HG02938 (cell line): ENCODE results near the gene NETO1.

Experiments
- ATAC-seq: cut with Tn5 transposase; IDR thresholded peaks from one replicate; pipeline ENCODE4 v1.9.1; 2021; ENCODE audit warnings: mild to moderate bottlenecking, moderate library complexity; ENCODE audit not compliant: unreplicated experiment

Gene NETO1

GRCh38 chr18:72867746-72868584, at the start of gene NETO1:
TSS of gene NETO1 (minus strand) at chr18:72867987. CDS start at chr18:72867291, 696 bp downstream.
- no peak for ATAC-seq

GRCh38 chr18:72910045-72910444, 42.3 kb upstream of the NETO1 start:
- no peak for ATAC-seq

- ATAC-seq = no peak
Observed at GRCh38 chr18:72908181-72908580, 40.4 kb upstream of the NETO1 start.

- no peak for ATAC-seq
Observed at GRCh38 chr18:72903033-72903432, 35.2 kb upstream of the NETO1 start.

GRCh38 chr18:72899338-72899737, 31.6 kb upstream of the NETO1 start:
- no peak for ATAC-seq

GRCh38 chr18:72898870-72899269, 31.1 kb upstream of the NETO1 start:
- no peak for ATAC-seq

GRCh38 chr18:72895548-72895947, 27.8 kb upstream of the NETO1 start:
- no peak for ATAC-seq

GRCh38 chr18:72878561-72878960, 10.8 kb upstream of the NETO1 start:
- ATAC-seq = no peak

GRCh38 chr18:72878143-72878542, 10.4 kb upstream of the NETO1 start:
- ATAC-seq = no peak

GRCh38 chr18:72871091-72871490, 3.3 kb upstream of the NETO1 start:
- no peak for ATAC-seq

GRCh38 chr18:72869226-72870185, 1.7 kb upstream of the NETO1 start:
- no peak for ATAC-seq

- no peak for ATAC-seq
Observed at GRCh38 chr18:72868585-72869225, 918 bp upstream of the NETO1 start.

GRCh38 chr18:72866901-72867745, 664 bp downstream of the NETO1 start:
- no peak for ATAC-seq

- ATAC-seq = no peak
Observed at GRCh38 chr18:72866442-72866900, 1.3 kb downstream of the NETO1 start.

GRCh38 chr18:72863754-72864153, 4.0 kb downstream of the NETO1 start:
- ATAC-seq = no peak

GRCh38 chr18:72859088-72859487, 8.7 kb downstream of the NETO1 start:
- no peak for ATAC-seq

GRCh38 chr18:72849671-72850070, 18.1 kb downstream of the NETO1 start:
- ATAC-seq = no peak

GRCh38 chr18:72848503-72849237, 19.1 kb downstream of the NETO1 start:
- ATAC-seq = no peak

GRCh38 chr18:72847771-72848170, 20.0 kb downstream of the NETO1 start:
- no peak for ATAC-seq
